CD4-positive, alpha-beta memory T cell (primary cell): ENCODE measurements around the gene CLEC16A. TPM values are rescaled to one million over a fixed set of nuclear protein-coding genes. Genes with fewer than 3 reads are reported as not detected.

ENCODE experiments used
- CTCF ChIA-PET: fragments of 350-600 bp; sonication (Branson Sonifier 250); formaldehyde crosslinking; loops from one replicate; lab custom pipeline; 2021; ENCODE audit warnings: inconsistent platforms; ENCODE audit not compliant: partially characterized antibody; lab: Charles Lee
- POLR2A ChIA-PET: fragments of 350-600 bp; sonication (Branson Sonifier 250); formaldehyde crosslinking; loops from one replicate; lab custom pipeline; 2021; ENCODE audit not compliant: partially characterized antibody; lab: Charles Lee
- DNase-seq, 5 donors: peaks; one replicate each; pipeline versions ENCODE4 v3.0.0 to v3.0.0-alpha.2; 2020 to 2022; ENCODE audit warnings: mixed read lengths in 1 of 5
- H3K27ac ChIP-seq: one replicate; pipeline ENCODE4 v1.7.0; 2013; ENCODE audit warnings: low read depth, low read length
- H3K27me3 ChIP-seq: 2 replicates; pipeline ENCODE4 v1.7.0; 2013; ENCODE audit warnings: mild to moderate bottlenecking, low read length, moderate library complexity; ENCODE audit not compliant: insufficient read depth
- H3K36me3 ChIP-seq: 2 replicates; pipeline ENCODE4 v1.7.0; 2013; ENCODE audit warnings: mild to moderate bottlenecking, low read length, moderate library complexity; ENCODE audit not compliant: insufficient read depth
- H3K4me1 ChIP-seq: 2 replicates; pipeline ENCODE4 v1.7.0; 2013; ENCODE audit warnings: mild to moderate bottlenecking, low read length, moderate library complexity; ENCODE audit not compliant: insufficient read depth
- H3K4me3 ChIP-seq, 2 donors: one replicate each; pipeline ENCODE4 v1.7.0; 2013; ENCODE audit warnings: low read length in 2 of 2, mild to moderate bottlenecking in 1 of 2
- H3K9me3 ChIP-seq, 2 donors: one replicate each; pipeline ENCODE4 v1.7.0; 2013; ENCODE audit warnings: low read length in 2 of 2, control low read depth in 1 of 2; ENCODE audit not compliant: control insufficient read depth in 1 of 2
- H3K27ac Mint-ChIP-seq, 7 donors: one replicate each; pipeline ENCODE4 v1.8.0; 2020 to 2021; ENCODE audit warnings: mixed read lengths in 7 of 7, mild to moderate bottlenecking in 6 of 7, inconsistent platforms in 3 of 7, moderate library complexity in 3 of 7
- H3K27me3 Mint-ChIP-seq, 2 donors: one replicate each; pipeline ENCODE4 v1.8.0; 2020 to 2021; ENCODE audit warnings: mixed read lengths in 2 of 2
- H3K36me3 Mint-ChIP-seq, 2 donors: one replicate each; pipeline ENCODE4 v1.8.0; 2020 to 2021; ENCODE audit warnings: mixed read lengths in 2 of 2, inconsistent platforms in 1 of 2, mild to moderate bottlenecking in 1 of 2
- H3K4me1 Mint-ChIP-seq, 4 donors: one replicate each; pipeline ENCODE4 v1.8.0; 2020 to 2021; ENCODE audit warnings: mixed read lengths in 4 of 4, mild to moderate bottlenecking in 1 of 4
- H3K4me3 Mint-ChIP-seq, 8 donors: one replicate each; pipeline ENCODE4 v1.8.0; 2020 to 2021; ENCODE audit warnings: mixed read lengths in 8 of 8, mild to moderate bottlenecking in 7 of 8, moderate library complexity in 6 of 8, inconsistent platforms in 3 of 8
- H3K9me3 Mint-ChIP-seq, 8 donors: one replicate each; pipeline ENCODE4 v1.8.0; 2020 to 2021; ENCODE audit warnings: mixed read lengths in 8 of 8, mild to moderate bottlenecking in 5 of 8, inconsistent platforms in 3 of 8, moderate library complexity in 1 of 8
- intact Hi-C: fragments of 100-400 bp; cut with micrococcal nuclease; formaldehyde crosslinking; loops from one replicate; pipeline ENCODE4 v1.15.1; 2023
- polyA plus RNA-seq, 2 donors: library from polyadenylated mRNA; unstranded; fragments of 300-500 nt; fragmentation: Illumina TruSeq; gene quantifications; one replicate each; pipeline ENCODE4 v1.2.3, GENCODE V29; 2021
- total RNA-seq, 2 experiments: library from RNA; stranded (reverse); gene quantifications; one replicate each; pipeline ENCODE4 v1.2.3, GENCODE V29; 2021

CLEC16A gene
- total and polyA plus RNA-seq, 4 experiments from 2014 or later, result 5.2 to 28.4 (median 24.5) TPM

DNA sequence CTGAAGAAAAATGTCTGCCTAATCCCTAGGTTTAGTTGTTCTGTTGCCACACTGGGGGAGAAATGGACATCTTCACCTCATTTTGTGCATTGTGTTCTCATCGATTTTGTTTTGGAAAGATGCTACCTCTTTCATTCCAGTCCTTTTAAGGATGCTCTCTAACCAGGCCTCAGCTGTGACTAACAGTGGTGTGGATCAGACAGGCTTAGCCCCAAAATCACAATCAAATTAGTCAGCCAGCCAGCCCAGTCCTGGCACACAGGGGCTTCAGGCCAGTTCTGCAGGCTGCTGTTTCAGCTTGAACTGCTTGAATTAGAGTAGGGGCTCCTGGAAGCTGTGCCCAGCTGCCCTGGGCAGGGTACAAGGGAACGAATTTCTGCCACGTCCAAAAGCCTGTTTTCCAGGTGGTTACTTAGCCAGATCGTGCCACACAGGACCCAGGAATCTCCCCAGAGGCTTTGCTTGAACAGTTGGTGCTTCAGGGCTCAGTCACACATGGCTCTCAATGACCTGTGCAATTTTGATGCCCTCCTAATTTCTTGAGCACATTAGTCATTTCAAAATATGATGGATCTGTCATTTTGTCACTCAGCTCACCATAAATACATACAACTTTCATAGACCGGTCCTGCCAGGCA lies 60.7 kb downstream of the CLEC16A start:
- no peak overlapping the region for H3K4me3 ChIP-seq
- intact Hi-C loops, result no loop called here
- no peak overlapping the region for H3K27ac ChIP-seq
- H3K27ac Mint-ChIP-seq, result peak overlapping the region in 1 of 7 donors; percentile 35
- H3K4me1 Mint-ChIP-seq, result peaks cover 0 to 2% (median under 1%) of the 10 kb centered on the region in 4 donors
- no peaks in the 10 kb centered on the region for H3K27me3 Mint-ChIP-seq
- no peak for DNase-seq
- ChIA-PET POLR2A (no interaction called here), CTCF (no interaction called here)
- no peak overlapping the region for H3K4me3 Mint-ChIP-seq
- no peaks in the 10 kb centered on the region for H3K9me3 ChIP-seq
- no peaks in the 10 kb centered on the region for H3K9me3 Mint-ChIP-seq
- peaks cover 18% of the 10 kb centered on the region for H3K36me3 ChIP-seq
- peaks cover 45 to 64% of the 10 kb centered on the region in 2 donors for H3K36me3 Mint-ChIP-seq
- no peaks in the 10 kb centered on the region for H3K27me3 ChIP-seq
- no peaks in the 10 kb centered on the region for H3K4me1 ChIP-seq

- Histone ChIP-seq H3K4me3 (no peak overlapping the region), H3K27me3 (no peaks in the 10 kb centered on the region), H3K9me3 (no peaks in the 10 kb centered on the region), H3K36me3 (peaks cover 18% of the 10 kb centered on the region), H3K4me1 (no peaks in the 10 kb centered on the region), H3K27ac (no peak overlapping the region)
- Mint-ChIP-seq H3K4me1 (peaks cover 0 to 2% (median under 1%) of the 10 kb centered on the region in 4 donors), H3K27me3 (no peaks in the 10 kb centered on the region), H3K36me3 (peaks cover 42 to 59% of the 10 kb centered on the region in 2 donors), H3K4me3 (no peak overlapping the region), H3K9me3 (no peaks in the 10 kb centered on the region), H3K27ac (no peak overlapping the region)
- intact Hi-C loops, result no loop called here
- ChIA-PET POLR2A (no interaction called here), CTCF (interaction anchor here (1.3 kb wide), 1 partner anchor 391 kb away, joined by 3 read pairs; no protein-coding TSS in a partner anchor)
- DNase-seq, result no peak
These were observed 61.2 kb downstream of the CLEC16A start for GRCh38 chr16:11005611-11005975.

- Mint-ChIP-seq H3K27me3 (no peaks in the 10 kb centered on the region), H3K36me3 (peaks cover 52 to 65% of the 10 kb centered on the region in 2 donors), H3K9me3 (no peaks in the 10 kb centered on the region), H3K4me3 (no peak overlapping the region), H3K27ac (peak overlapping the region in 2 of 7 donors; percentile 30 to 79), H3K4me1 (peaks cover 0 to 5% (median under 1%) of the 10 kb centered on the region in 4 donors)
- DNase-seq, result no peak
- H3K4me3 ChIP-seq, result no peak overlapping the region
- peaks cover 18% of the 10 kb centered on the region for H3K36me3 ChIP-seq
- H3K9me3 ChIP-seq, result no peaks in the 10 kb centered on the region
- H3K27me3 ChIP-seq, result no peaks in the 10 kb centered on the region
- no peaks in the 10 kb centered on the region for H3K4me1 ChIP-seq
- H3K27ac ChIP-seq, result no peak overlapping the region
- ChIA-PET CTCF (interaction anchor here (1.3 kb wide), 1 partner anchor 390 kb away, joined by 3 read pairs; no protein-coding TSS in a partner anchor), POLR2A (no interaction called here)
- intact Hi-C loops, result no loop called here
These were observed 62.3 kb downstream of the CLEC16A start for GRCh38 chr16:11006656-11007055.

- Mint-ChIP-seq H3K9me3 (no peaks in the 10 kb centered on the region), H3K4me1 (peaks cover 0 to 5% (median under 1%) of the 10 kb centered on the region in 4 donors), H3K4me3 (no peak overlapping the region), H3K27me3 (no peaks in the 10 kb centered on the region), H3K36me3 (peaks cover 51 to 60% of the 10 kb centered on the region in 2 donors), H3K27ac (peak overlapping the region in 2 of 7 donors; percentile 2 to 52)
- H3K4me1 ChIP-seq, result no peaks in the 10 kb centered on the region
- H3K27ac ChIP-seq, result no peak overlapping the region
- ChIA-PET POLR2A (no interaction called here), CTCF (no interaction called here)
- H3K36me3 ChIP-seq, result peaks cover 15% of the 10 kb centered on the region
- H3K27me3 ChIP-seq, result no peaks in the 10 kb centered on the region
- no peak for DNase-seq
- H3K4me3 ChIP-seq, result no peak overlapping the region
- intact Hi-C loops, result no loop called here
- H3K9me3 ChIP-seq, result no peaks in the 10 kb centered on the region
These were observed 63.4 kb downstream of the CLEC16A start for GRCh38 chr16:11007714-11008280.

- no peaks in the 10 kb centered on the region for H3K9me3 ChIP-seq
- no peaks in the 10 kb centered on the region for H3K27me3 ChIP-seq
- DNase-seq, result no peak
- Mint-ChIP-seq H3K4me3 (no peak overlapping the region), H3K27me3 (no peaks in the 10 kb centered on the region), H3K36me3 (peaks cover 48 to 54% of the 10 kb centered on the region in 2 donors), H3K9me3 (no peaks in the 10 kb centered on the region), H3K4me1 (peaks cover 0 to 5% (median under 1%) of the 10 kb centered on the region in 4 donors), H3K27ac (no peak overlapping the region)
- ChIA-PET POLR2A (no interaction called here), CTCF (no interaction called here)
- no peak overlapping the region for H3K27ac ChIP-seq
- peaks cover 3% of the 10 kb centered on the region for H3K36me3 ChIP-seq
- intact Hi-C loops, result no loop called here
- H3K4me3 ChIP-seq, result no peak overlapping the region
- no peaks in the 10 kb centered on the region for H3K4me1 ChIP-seq
These were observed 64.8 kb downstream of the CLEC16A start for GRCh38 chr16:11009027-11009755.

GRCh38 chr16:11010575-11011221 lies 66.3 kb downstream of the CLEC16A start:
- Mint-ChIP-seq H3K27ac (peak overlapping the region in 2 of 7 donors; percentile 4 to 42), H3K9me3 (no peaks in the 10 kb centered on the region), H3K4me3 (no peak overlapping the region), H3K36me3 (peaks cover 41 to 50% of the 10 kb centered on the region in 2 donors), H3K4me1 (peaks cover 0 to 5% (median under 1%) of the 10 kb centered on the region in 4 donors), H3K27me3 (no peaks in the 10 kb centered on the region)
- no peak for DNase-seq
- H3K4me1 ChIP-seq, result no peaks in the 10 kb centered on the region
- H3K4me3 ChIP-seq, result no peak overlapping the region
- no peaks in the 10 kb centered on the region for H3K36me3 ChIP-seq
- H3K27me3 ChIP-seq, result no peaks in the 10 kb centered on the region
- POLR2A ChIA-PET, result no interaction called here
- H3K27ac ChIP-seq, result no peak overlapping the region
- intact Hi-C loops, result no loop called here
- no peaks in the 10 kb centered on the region for H3K9me3 ChIP-seq
- CTCF ChIA-PET, result no interaction called here

GRCh38 chr16:11011326-11011725 lies 67.0 kb downstream of the CLEC16A start:
- Mint-ChIP-seq H3K9me3 (no peaks in the 10 kb centered on the region), H3K4me3 (no peak overlapping the region), H3K27me3 (no peaks in the 10 kb centered on the region), H3K4me1 (peaks cover 0 to 5% (median under 1%) of the 10 kb centered on the region in 4 donors), H3K36me3 (peaks cover 41 to 47% of the 10 kb centered on the region in 2 donors), H3K27ac (no peak overlapping the region)
- intact Hi-C loops, result no loop called here
- CTCF ChIA-PET, result no interaction called here
- POLR2A ChIA-PET, result no interaction called here
- Histone ChIP-seq H3K27me3 (no peaks in the 10 kb centered on the region), H3K4me3 (no peak overlapping the region), H3K9me3 (no peaks in the 10 kb centered on the region), H3K4me1 (no peaks in the 10 kb centered on the region), H3K36me3 (no peaks in the 10 kb centered on the region), H3K27ac (no peak overlapping the region)
- no peak for DNase-seq
